Fibroblast of peridontal ligament (primary cell): ENCODE measurements around the gene ALPP.
"Not testable (repeated sequence)": the region's sequence is repeated elsewhere in the genome, so short reads cannot be mapped to it uniquely, and the experiment has no call there.

Experiments used
- DNase-seq: peaks from one replicate; pipeline ENCODE4 v3.0.0-alpha.2; 2010; ENCODE audit errors: extremely low read depth

ALPP gene

DNA sequence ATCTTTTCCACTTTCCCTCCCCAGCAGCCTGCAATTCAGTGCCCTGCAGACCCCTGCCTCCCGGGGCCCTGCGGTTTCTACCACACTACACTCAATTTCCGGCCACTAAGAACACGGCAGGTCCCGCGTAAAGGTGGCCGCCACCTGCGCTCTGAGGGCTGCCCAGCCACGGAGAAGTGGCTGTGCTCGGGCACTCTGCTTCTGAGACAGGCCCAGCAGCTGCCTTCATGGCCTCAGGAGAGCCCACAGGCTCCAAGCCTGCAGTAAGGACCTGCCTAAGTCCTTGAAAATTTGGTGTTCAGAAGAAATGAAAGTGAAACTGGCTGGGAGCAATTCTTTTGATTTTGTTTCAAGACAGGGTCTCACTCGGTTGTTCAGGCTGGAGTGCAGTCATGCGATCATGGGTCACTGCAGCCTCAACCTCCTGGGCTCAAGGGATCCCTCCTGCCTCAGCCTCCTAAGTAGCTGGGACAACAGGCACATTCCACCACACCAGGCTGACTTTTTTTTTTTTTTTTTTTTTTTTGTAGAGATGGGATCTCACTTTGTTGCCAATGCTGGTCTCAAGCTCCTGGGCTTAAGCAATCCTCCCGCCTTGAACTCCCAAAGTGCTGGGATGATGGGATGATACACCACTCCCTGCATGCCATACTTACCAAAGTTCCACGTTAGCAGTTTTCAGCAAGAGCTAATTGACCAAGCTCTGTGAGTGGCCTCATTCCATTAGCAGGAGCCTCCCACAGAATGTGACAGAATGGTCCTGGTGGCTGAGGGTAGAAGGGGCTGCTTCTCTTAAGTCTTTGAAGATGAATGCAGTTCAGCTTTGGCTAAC is 14.6 kb upstream of the ALPP start:
- peak; percentile 59 for DNase-seq

DNA sequence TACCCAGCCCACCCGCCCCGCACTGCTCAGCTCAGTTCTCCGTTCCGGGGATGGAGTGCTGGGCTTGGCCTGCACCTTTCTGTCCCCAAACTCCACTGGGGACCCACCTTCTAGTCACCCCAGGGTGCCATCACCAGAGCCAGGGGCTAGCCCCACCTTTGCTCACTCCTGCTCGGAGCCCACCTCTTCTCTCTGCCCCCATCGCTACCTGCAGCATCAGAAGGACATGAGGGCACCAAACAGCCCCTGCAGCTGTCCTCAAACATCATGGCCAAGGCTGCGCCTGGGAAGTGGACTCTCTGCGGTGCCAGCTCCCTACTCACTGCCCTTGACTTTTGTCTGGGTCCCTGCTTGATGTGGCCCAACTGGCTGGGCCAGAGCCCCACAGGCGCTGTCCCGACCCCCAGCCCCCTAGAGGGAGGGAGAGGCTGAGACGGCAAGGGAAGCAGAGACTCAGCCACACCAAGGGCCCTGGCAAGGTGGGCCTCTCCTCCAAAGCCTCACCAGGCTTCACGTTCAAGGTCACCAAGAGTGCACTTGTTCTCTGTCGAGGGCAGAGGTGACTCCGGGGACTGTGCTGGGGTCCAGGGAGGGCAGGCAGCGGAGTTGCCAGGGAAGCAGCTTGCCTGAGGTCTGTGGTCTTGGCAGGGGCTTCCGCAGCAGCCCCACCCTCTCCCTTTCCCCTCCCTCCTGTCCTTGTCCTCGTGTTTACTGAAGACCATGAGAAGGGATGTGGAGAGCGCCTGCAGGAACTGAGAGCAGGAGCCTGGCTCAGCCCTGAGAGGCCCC is 13.6 kb upstream of the ALPP start:
- not testable (repeated sequence) for DNase-seq

DNA sequence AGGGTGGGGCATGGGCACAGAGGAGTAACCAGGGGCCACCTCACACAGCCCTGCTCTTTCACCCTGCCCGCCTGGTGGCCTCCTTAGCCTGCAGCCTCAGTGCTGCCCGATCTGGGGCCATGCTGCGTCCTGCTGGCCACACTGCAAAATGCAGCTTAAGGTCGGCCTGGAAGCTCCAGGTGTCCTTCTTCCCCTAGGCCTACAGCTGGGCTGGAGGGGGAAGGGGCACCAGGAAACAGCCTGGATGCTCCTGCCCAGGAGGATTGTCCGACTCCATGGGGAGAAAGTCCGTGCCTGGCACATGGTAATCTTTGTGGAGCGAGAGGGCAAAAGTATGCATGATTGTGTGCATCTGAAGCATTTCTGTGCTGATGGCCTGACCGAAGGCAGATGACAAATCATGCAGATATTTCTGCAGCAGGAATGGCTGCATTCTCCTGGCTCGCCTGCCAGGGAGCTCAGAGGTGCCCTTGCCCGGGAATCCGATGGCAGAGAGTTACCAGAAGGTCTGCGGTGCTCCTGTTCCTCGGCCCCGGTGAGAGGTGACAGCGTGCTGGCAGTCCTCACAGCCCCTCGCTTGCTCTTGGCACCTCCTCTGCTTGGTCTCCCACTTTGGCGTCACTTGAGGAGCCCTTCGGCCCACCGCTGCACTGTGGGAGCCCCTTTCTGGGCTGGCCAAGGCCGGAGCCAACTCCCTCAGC is 12.8 kb upstream of the ALPP start:
- DNase-seq: no peak

DNA sequence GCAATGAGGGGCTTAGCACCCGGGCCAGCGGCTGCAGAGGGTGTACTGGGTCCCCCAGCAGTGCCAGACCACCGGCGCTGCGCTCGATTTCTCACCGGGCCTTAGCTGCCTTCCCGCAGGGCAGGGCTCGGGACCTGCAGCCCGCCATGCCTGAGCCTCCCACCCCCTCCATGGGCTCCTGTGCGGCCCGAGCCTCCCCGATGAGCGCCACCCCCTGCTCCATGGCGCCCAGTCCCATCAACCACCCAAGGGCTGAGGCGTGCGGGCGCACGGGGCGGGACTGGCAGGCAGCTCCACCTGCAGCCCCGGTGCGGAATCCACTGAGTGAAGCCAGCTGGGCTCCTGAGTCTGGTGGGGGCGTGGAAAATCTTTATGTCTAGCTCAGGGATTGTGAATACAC is 12.1 kb upstream of the ALPP start:
- DNase-seq: not testable (repeated sequence)

GRCh38 chr2:232367016-232367415 is 11.5 kb upstream of the ALPP start:
- no peak for DNase-seq

- no peak for DNase-seq
Observed at GRCh38 chr2:232367591-232368233, 10.8 kb upstream of the ALPP start.

- no peak for DNase-seq
Observed at GRCh38 chr2:232368311-232368731, 10.2 kb upstream of the ALPP start.

GRCh38 chr2:232369126-232369951 is 9.2 kb upstream of the ALPP start:
- DNase-seq: no peak

DNA sequence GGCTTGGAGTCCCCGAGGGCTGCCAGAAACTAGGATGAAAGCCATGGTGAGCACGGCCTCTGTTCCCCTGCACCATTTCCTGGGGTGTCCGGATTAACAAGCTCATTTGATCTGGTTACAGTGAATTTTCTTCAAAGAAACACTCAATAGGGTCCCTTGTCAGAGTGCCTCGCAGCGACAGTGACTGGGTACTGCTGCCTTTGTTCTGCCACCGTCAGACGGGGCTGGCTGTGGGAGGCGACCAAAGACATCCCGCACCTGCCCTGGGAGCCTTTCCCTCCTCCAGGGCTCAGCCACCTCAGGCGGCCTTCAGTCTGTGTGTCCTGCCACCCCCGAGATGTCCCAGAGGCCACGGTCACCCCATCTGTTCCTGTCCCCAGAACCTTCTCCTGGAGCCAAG is 8.5 kb upstream of the ALPP start:
- not testable (repeated sequence) for DNase-seq

DNA sequence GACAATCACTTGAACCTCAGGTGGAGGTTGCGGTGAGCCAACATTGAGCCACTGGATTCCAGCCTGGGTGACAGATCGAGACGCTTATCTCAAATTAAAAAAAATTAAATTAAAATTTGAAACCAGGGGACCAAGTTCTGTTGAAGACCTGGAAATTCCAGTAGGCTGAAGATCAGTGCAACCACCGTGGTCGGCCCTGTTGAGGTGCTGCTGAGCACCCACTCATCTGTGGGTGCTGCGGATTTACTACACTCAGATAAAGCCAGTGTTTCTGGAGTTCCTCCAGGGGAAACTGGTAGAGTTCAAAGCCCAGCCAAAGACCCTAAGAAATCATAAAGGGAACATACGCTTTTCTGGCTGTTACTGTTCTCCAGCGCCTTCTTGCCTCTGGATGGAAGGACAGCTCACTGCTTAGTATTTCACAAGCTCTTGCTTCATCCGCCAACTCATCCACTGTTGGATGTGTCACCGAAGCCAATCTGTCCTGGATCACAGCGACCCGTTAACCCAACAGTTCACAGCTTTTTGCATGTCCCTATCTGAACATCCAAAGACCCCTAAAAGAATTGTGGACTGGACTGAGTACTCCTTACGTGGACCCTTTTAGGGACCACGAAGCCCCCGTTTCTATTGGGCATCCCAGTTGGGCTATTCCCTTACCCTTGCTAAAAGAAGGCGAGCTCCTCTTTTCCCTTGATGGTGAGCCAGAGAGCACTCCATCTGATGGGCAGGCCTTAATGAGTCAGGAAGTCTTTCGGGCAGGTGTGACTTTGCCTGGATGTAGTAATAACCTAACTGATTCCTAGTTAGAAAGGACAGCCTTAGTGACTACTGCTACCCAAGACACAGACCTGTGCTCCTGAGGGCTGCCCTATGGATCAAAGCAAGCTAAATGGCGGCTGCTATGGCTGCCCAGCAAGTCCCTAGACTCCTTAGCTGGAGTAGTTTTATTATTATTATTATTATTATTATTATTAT is 6.0 kb upstream of the ALPP start:
- peak; percentile 33 for DNase-seq

DNA sequence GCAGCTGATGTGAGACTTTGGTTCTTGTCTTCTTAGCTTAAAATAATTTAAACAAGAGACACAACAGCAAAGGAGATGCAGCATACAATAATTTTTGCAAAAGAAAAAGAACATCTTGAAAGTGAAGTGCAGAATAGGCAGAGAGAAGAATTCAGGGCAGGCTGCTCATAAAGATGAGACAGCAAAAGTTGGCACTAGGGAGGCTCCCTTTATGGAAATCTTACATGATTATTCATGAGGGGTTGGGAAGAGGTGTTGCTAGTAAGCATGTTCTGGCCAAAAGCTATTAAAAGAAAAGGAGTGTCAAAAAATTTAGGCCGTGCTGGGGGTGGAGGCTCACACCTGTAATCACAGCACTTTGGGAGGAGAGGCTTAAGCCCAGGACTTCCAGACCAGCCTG is 4.2 kb upstream of the ALPP start:
- no peak for DNase-seq

DNA sequence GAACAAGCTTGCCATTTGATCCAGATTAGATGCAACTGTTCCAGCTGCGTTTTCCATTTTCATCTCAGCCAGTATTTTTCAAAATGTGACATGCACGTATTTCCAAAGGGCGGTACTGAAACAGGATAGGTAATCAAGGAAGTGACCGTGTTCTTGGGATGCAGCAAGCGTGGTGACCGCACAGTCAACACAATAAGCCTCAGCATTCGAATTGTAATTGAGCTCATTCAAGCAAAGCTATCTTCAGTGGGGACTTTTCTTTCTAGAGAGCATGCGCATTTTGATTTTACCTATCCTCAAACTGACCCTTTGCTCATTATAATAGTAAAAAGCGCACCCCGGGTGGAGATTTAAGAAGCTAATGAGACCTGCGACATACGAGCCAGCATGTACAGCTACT is 3.4 kb upstream of the ALPP start:
- no peak for DNase-seq

DNA sequence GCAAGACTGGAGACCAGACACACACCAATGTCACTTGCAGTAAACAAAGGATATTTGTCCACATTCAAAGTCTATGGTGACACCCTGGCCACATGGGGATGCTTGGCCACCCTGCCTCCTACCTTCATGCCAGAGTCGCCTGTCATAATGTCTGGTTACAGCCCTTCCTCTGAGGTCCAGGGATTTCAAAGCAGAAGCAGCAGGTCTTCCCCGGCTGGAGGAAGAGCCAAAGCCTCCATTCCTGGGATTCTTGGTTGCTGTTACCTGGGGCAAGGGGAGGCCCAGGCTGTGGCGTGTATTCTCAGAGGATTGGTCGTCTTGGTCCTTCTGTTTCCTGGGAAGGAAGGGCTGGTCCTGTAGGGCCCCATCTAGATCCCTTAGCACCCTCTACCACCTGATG is 2.3 kb upstream of the ALPP start:
- no peak for DNase-seq

DNA sequence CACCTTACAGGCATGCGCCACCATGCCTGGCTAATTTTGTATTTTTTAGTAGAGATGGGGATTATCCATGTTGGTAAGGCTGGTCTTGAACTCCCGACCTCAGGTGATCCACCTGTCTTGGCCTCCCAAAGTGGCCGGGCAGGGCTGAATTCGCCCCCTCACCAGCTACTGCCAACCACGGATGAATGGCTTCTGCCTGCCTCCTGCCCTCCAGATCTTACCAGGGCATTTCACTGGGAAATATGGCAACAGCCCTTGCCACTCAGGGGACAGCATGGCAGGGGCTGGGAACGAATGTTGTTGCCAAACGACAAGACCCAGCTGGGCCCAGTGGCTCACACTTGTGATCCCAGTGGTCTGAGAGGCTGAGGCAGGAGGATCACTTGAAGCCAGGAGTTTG is 1.8 kb upstream of the ALPP start:
- DNase-seq: no peak

- no peak for DNase-seq
Observed at GRCh38 chr2:232377319-232377718, 1.2 kb upstream of the ALPP start.

DNA sequence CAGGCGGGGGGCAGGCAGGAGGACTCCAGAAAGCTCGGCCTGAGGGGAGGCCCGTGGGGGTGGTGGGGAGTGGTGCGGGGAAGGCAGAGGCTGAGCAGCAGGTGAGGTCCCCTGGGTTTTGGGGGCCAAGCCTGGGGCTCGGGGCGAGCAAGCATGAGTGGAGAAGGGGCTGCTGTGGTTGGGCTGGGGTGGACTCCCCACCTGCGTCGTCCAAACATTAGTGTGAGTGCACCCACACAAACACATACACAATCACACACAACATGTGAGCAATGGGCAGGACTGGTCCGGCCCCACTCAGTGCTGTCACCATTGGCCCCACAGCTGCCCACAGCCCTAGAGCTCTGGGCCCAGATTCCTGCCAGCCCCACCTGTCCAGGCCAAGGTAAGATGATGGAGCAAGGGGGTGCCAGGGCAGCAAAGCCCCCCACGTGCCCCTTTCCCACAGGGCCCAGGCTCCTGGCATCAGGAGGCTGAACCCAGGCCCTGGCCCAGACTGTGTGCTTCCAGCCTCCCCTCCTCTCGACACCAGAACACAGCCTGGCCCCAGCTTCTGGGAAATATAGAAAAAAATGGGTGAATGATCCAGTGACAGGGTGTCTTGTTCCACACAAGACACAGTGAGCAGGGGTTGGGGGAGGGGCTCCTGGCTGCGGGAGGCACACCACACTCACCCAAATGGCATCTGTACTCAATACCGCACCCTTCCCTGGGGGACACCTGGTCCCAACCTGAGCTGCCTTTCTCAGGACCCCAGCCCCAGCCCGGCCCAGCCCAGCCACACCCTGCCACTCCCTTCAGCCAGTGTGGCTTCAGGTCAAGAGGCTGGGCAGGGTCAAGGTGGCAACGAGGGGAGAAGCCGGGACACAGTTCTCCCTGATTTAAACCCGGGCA is 463 bp upstream of the ALPP start:
- no peak for DNase-seq

GRCh38 chr2:232379610-232380590 is 1.3 kb downstream of the ALPP start:
- DNase-seq: not testable (repeated sequence)
